H1 (cell line): Measurements from ENCODE around the gene ZMYM4.

Experiments used
- BRCA1 ChIP-seq: IDR thresholded peaks from 2 replicates; pipeline ENCODE4 v1.6.1; 2012; ENCODE audit warnings: low read depth, low read length, improper control_type of control experiment
- EZH2 ChIP-seq: fragments of 200-600 bp; sonication (generic); IDR thresholded peaks from 2 replicates; pipeline ENCODE4 v1.7.1; 2012; ENCODE audit warnings: low read depth, mild to moderate bottlenecking, moderate library complexity, low read length, inconsistent platforms; ENCODE audit not compliant: severe bottlenecking
- GTF2F1 ChIP-seq: IDR thresholded peaks from 2 replicates; pipeline ENCODE4 v1.6.1; 2012; ENCODE audit warnings: low read depth, low read length, improper control_type of control experiment, borderline replicate concordance
- POLR2A ChIP-seq, 2 experiments: IDR thresholded peaks; 1 replicate in 1 of 2; 2 replicates in 1 of 2; pipeline ENCODE4 v1.6.1; 2011; ENCODE audit warnings: low read depth in 2 of 2, low read length in 2 of 2, mild to moderate bottlenecking in 2 of 2; ENCODE audit errors: control extremely low read depth in 1 of 2
- POLR2AphosphoS5 ChIP-seq: IDR thresholded peaks from 2 replicates; pipeline ENCODE4 v1.6.1; 2011; ENCODE audit warnings: low read depth, low read length
- RXRA ChIP-seq: IDR thresholded peaks from 2 replicates; pipeline ENCODE4 v1.6.1; 2011; ENCODE audit warnings: low read depth, mild to moderate bottlenecking, low read length, moderate library complexity; ENCODE audit not compliant: insufficient read depth
- SIRT6 ChIP-seq: IDR thresholded peaks from one replicate; pipeline ENCODE4 v1.7.1; 2012; ENCODE audit warnings: low read length, inconsistent platforms
- SRF ChIP-seq: IDR thresholded peaks from 2 replicates; pipeline ENCODE4 v1.6.1; 2011; ENCODE audit warnings: mild to moderate bottlenecking, low read depth, low read length, moderate library complexity
- TF ChIP-seq, protein P1 (sequence below), 3 experiments: IDR thresholded peaks; 1 replicate in 2 of 3; 2 replicates in 1 of 3; pipeline versions ENCODE4 v1.5.1 to v1.6.1; 2011; ENCODE audit warnings: low read length in 3 of 3, mild to moderate bottlenecking in 3 of 3, inconsistent platforms in 2 of 3, low read depth in 1 of 3, moderate library complexity in 1 of 3; ENCODE audit not compliant: insufficient read depth in 1 of 3; ENCODE audit errors: control extremely low read depth in 1 of 3
- TF ChIP-seq, protein P2 (sequence below): IDR thresholded peaks from 2 replicates; pipeline ENCODE4 v1.6.1; 2012; ENCODE audit warnings: low read length, inconsistent platforms

DNA sequence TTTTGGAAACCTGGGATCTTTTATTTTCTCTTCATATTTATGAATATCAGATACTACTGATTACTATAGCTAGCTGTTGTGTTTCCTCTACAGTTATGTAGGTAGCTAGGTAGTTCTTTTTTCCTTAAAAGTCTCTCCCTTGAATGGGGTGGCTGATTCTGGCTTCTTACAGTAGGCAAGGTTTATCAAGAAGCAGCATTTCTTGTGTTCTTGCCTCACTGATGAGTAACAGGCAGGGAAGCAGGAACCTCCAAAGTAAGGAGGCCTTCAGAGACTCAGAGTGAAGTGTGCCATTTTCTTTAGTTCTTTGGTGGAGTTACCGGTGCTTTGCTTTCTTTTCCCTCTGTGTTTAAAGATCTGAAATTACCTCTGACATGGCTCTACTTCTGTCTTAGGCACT is 56.0 kb downstream of the ZMYM4 start:
- TF ChIP-seq RXRA (no peak), EZH2 (no peak), POLR2A (IDR thresholded peaks at IDR 0.05; ENCODE audit: control extremely low read depth in 1 of 2, low read depth in 2 of 2, low read length in 2 of 2) (no peak), GTF2F1 (no peak), SRF (no peak), SIRT6 (no peak), POLR2AphosphoS5 (no peak), BRCA1 (no peak)
- TF ChIP-seq, protein P1, sequence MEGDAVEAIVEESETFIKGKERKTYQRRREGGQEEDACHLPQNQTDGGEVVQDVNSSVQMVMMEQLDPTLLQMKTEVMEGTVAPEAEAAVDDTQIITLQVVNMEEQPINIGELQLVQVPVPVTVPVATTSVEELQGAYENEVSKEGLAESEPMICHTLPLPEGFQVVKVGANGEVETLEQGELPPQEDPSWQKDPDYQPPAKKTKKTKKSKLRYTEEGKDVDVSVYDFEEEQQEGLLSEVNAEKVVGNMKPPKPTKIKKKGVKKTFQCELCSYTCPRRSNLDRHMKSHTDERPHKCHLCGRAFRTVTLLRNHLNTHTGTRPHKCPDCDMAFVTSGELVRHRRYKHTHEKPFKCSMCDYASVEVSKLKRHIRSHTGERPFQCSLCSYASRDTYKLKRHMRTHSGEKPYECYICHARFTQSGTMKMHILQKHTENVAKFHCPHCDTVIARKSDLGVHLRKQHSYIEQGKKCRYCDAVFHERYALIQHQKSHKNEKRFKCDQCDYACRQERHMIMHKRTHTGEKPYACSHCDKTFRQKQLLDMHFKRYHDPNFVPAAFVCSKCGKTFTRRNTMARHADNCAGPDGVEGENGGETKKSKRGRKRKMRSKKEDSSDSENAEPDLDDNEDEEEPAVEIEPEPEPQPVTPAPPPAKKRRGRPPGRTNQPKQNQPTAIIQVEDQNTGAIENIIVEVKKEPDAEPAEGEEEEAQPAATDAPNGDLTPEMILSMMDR (IDR thresholded peaks at IDR 0.05; ENCODE audit: control extremely low read depth in 1 of 3, insufficient read depth in 1 of 3, low read depth in 1 of 3, low read length in 3 of 3) = no peak
- TF ChIP-seq, protein P2, sequence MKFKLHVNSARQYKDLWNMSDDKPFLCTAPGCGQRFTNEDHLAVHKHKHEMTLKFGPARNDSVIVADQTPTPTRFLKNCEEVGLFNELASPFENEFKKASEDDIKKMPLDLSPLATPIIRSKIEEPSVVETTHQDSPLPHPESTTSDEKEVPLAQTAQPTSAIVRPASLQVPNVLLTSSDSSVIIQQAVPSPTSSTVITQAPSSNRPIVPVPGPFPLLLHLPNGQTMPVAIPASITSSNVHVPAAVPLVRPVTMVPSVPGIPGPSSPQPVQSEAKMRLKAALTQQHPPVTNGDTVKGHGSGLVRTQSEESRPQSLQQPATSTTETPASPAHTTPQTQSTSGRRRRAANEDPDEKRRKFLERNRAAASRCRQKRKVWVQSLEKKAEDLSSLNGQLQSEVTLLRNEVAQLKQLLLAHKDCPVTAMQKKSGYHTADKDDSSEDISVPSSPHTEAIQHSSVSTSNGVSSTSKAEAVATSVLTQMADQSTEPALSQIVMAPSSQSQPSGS = no peak
